H1 (cell line): ENCODE measurements around the gene MACF1. TPM values are rescaled to one million over a fixed set of nuclear protein-coding genes. Genes with fewer than 3 reads are reported as not detected.

Experiments used
- CTCF ChIA-PET: fragments of 300-600 bp; sonication (Branson Sonifier 250); formaldehyde crosslinking; loops from one replicate; lab custom pipeline; 2021; ENCODE audit not compliant: partially characterized antibody; lab: Charles Lee
- POLR2A ChIA-PET: fragments of 300-600 bp; sonication (Branson Sonifier 250); formaldehyde crosslinking; loops from one replicate; lab custom pipeline; 2021; ENCODE audit warnings: inconsistent platforms; ENCODE audit not compliant: partially characterized antibody; lab: Charles Lee
- DNase-seq, 2 experiments: peaks; one replicate each; pipeline versions ENCODE4 v3.0.0 to v3.0.0-alpha.2; 2010 to 2022; ENCODE audit warnings: low spot score in 2 of 2, low read depth in 1 of 2, mixed read lengths in 1 of 2
- FAIRE-seq: peaks from 2 replicates; lab custom pipeline; 2011; peaks lifted over from hg19 to GRCh38; lab: Jason Lieb, UNC
- H2AFZ ChIP-seq: 2 replicates; pipeline ENCODE4 v1.8.1; 2012; ENCODE audit warnings: low read length, inconsistent platforms
- H2AK5ac ChIP-seq: 2 replicates; pipeline ENCODE4 v1.6.1; 2013; ENCODE audit warnings: low read depth, low read length
- H2BK120ac ChIP-seq: replicated peaks from 2 replicates; pipeline ENCODE3; 2013; ENCODE audit warnings: low read depth, low read length, inconsistent platforms
- H2BK12ac ChIP-seq: 2 replicates; pipeline ENCODE4 v1.6.1; 2013; ENCODE audit warnings: low read depth, low read length
- H2BK15ac ChIP-seq: 2 replicates; pipeline ENCODE4 v1.6.1; 2013; ENCODE audit warnings: low read length
- H2BK20ac ChIP-seq: 2 replicates; pipeline ENCODE4 v1.6.1; 2013; ENCODE audit warnings: low read length
- H2BK5ac ChIP-seq: 2 replicates; pipeline ENCODE4 v1.6.1; 2013; ENCODE audit warnings: low read depth, low read length
- H3K14ac ChIP-seq: 2 replicates; pipeline ENCODE4 v1.6.1; 2013; ENCODE audit warnings: inconsistent platforms; ENCODE audit not compliant: insufficient read length
- H3K18ac ChIP-seq: 2 replicates; pipeline ENCODE4 v1.6.1; 2013; ENCODE audit warnings: low read length; ENCODE audit errors: extremely low read depth
- H3K23ac ChIP-seq: 2 replicates; pipeline ENCODE4 v1.6.1; 2013; ENCODE audit warnings: inconsistent platforms; ENCODE audit not compliant: insufficient read length
- H3K23me2 ChIP-seq: 2 replicates; pipeline ENCODE4 v1.6.1; 2013; ENCODE audit warnings: low read depth, low read length
- H3K27ac ChIP-seq: 2 replicates; pipeline ENCODE4 v1.6.1; 2011; ENCODE audit warnings: low read depth, low read length, inconsistent platforms
- H3K27me3 ChIP-seq, 4 experiments: replicated peaks in 1 of 4; 1 replicate in 1 of 4; 2 replicates in 3 of 4; pipeline versions ENCODE4 v1.6.1 to v1.8.1; 2011 to 2013; ENCODE audit warnings: low read length in 3 of 4, mild to moderate bottlenecking in 3 of 4, inconsistent platforms in 2 of 4, mixed read lengths in 2 of 4, moderate library complexity in 1 of 4; ENCODE audit not compliant: control insufficient read depth in 3 of 4, insufficient read depth in 3 of 4; ENCODE audit errors: extremely low read depth in 1 of 4
- H3K36me3 ChIP-seq, 4 experiments: 2 replicates each; pipeline versions ENCODE4 v1.6.1 to v1.8.1; 2011 to 2013; ENCODE audit warnings: mild to moderate bottlenecking in 4 of 4, low read length in 3 of 4, moderate library complexity in 2 of 4, control low read depth in 1 of 4, inconsistent platforms in 1 of 4; ENCODE audit not compliant: insufficient read depth in 4 of 4, control insufficient read depth in 2 of 4
- H3K4ac ChIP-seq: replicated peaks from 2 replicates; pipeline ENCODE3; 2013; ENCODE audit warnings: low read length, low read depth, mixed read lengths, inconsistent platforms; ENCODE audit not compliant: insufficient read length
- H3K4me1 ChIP-seq, 4 experiments: replicated peaks in 1 of 4; 1 replicate in 1 of 4; 2 replicates in 3 of 4; pipeline versions ENCODE4 v1.6.1 to v1.8.1; 2011 to 2013; ENCODE audit warnings: low read length in 3 of 4, inconsistent platforms in 2 of 4, mixed read lengths in 1 of 4; ENCODE audit not compliant: insufficient read depth in 4 of 4, control insufficient read depth in 3 of 4
- H3K4me2 ChIP-seq, 2 experiments: 2 replicates each; pipeline versions ENCODE4 v1.6.1 to v1.8.1; 2011 to 2013; ENCODE audit warnings: low read depth in 2 of 2, low read length in 2 of 2, control low read depth in 1 of 2, inconsistent platforms in 1 of 2, mild to moderate bottlenecking in 1 of 2; ENCODE audit not compliant: insufficient read depth in 1 of 2
- H3K4me3 ChIP-seq, 4 experiments: fragments of 200-600, 300-600 bp in 1 of 4; sonication (generic), shearing (Covaris generic), sonication (Bioruptor Twin) in 1 of 4; 2 replicates each; pipeline versions ENCODE4 v1.5.1 to v1.8.1; 2011 to 2016; ENCODE audit warnings: low read length in 4 of 4, low read depth in 3 of 4, control low read depth in 2 of 4, inconsistent platforms in 2 of 4, mild to moderate bottlenecking in 2 of 4, mixed read lengths in 1 of 4, moderate library complexity in 1 of 4; ENCODE audit not compliant: insufficient read depth in 2 of 4; ENCODE audit errors: extremely low read depth in 1 of 4
- H3K56ac ChIP-seq: replicated peaks from 2 replicates; pipeline ENCODE3; 2013; ENCODE audit warnings: low read depth, mild to moderate bottlenecking, mixed read lengths, low read length, inconsistent platforms; ENCODE audit not compliant: insufficient read length
- H3K79me1 ChIP-seq: 2 replicates; pipeline ENCODE4 v1.6.1; 2013; ENCODE audit warnings: low read depth, low read length, control low read depth
- H3K79me2 ChIP-seq, 2 experiments: 2 replicates each; pipeline versions ENCODE4 v1.6.1 to v1.8.1; 2012 to 2013; ENCODE audit warnings: low read length in 2 of 2, mild to moderate bottlenecking in 2 of 2, inconsistent platforms in 1 of 2; ENCODE audit not compliant: insufficient read depth in 2 of 2, control insufficient read depth in 1 of 2
- H3K9ac ChIP-seq, 4 experiments: replicated peaks in 1 of 4; 1 replicate in 1 of 4; 2 replicates in 3 of 4; pipeline versions ENCODE4 v1.6.1 to v1.8.1; 2011 to 2013; ENCODE audit warnings: low read depth in 3 of 4, low read length in 3 of 4, control low read depth in 2 of 4, mild to moderate bottlenecking in 2 of 4, moderate library complexity in 2 of 4, inconsistent platforms in 1 of 4; ENCODE audit errors: extremely low read depth in 1 of 4
- H3K9me3 ChIP-seq, 2 experiments: 2 replicates each; pipeline versions ENCODE4 v1.6.1 to v1.8.1; 2012 to 2013; ENCODE audit warnings: mild to moderate bottlenecking in 2 of 2, moderate library complexity in 2 of 2, control low read depth in 1 of 2, inconsistent platforms in 1 of 2, low read depth in 1 of 2, low read length in 1 of 2, mixed read lengths in 1 of 2; ENCODE audit not compliant: insufficient read depth in 2 of 2
- H4K20me1 ChIP-seq, 2 experiments: replicated peaks in 1 of 2; 2 replicates each; pipeline versions ENCODE3 to v1.8.1; 2011 to 2013; ENCODE audit warnings: inconsistent platforms in 2 of 2, low read length in 2 of 2, mild to moderate bottlenecking in 1 of 2; ENCODE audit not compliant: insufficient read depth in 2 of 2, control insufficient read depth in 1 of 2
- H4K5ac ChIP-seq: 2 replicates; pipeline ENCODE4 v1.6.1; 2013; ENCODE audit warnings: low read length, low read depth, mixed read lengths, inconsistent platforms; ENCODE audit not compliant: insufficient read length
- H4K8ac ChIP-seq: 2 replicates; pipeline ENCODE4 v1.8.0; 2013; ENCODE audit warnings: mild to moderate bottlenecking, moderate library complexity, low read length, inconsistent platforms; ENCODE audit not compliant: insufficient read depth; ENCODE audit errors: extremely low read depth
- H4K91ac ChIP-seq: replicated peaks from 2 replicates; pipeline ENCODE3; 2013; ENCODE audit warnings: low read length, mixed read lengths, inconsistent platforms; ENCODE audit not compliant: insufficient read length
- EP300 ChIP-seq, 2 experiments: IDR thresholded peaks; 1 replicate in 1 of 2; 2 replicates in 1 of 2; pipeline ENCODE4 v1.6.1; 2011 to 2012; ENCODE audit warnings: low read depth in 2 of 2, low read length in 2 of 2, mild to moderate bottlenecking in 2 of 2, borderline replicate concordance in 1 of 2, inconsistent platforms in 1 of 2, moderate library complexity in 1 of 2
- GABPA ChIP-seq: IDR thresholded peaks from 2 replicates; pipeline ENCODE4 v1.6.1; 2011; ENCODE audit warnings: mild to moderate bottlenecking, low read length, moderate library complexity, borderline replicate concordance; ENCODE audit not compliant: insufficient read depth
- RAD21 ChIP-seq, 2 experiments: IDR thresholded peaks in 1 of 2; conservative IDR thresholded peaks in 1 of 2; 2 replicates each; pipeline ENCODE4 v1.6.1; 2011; ENCODE audit warnings: low read depth in 2 of 2, low read length in 2 of 2, improper control_type of control experiment in 1 of 2, inconsistent platforms in 1 of 2, mild to moderate bottlenecking in 1 of 2, moderate library complexity in 1 of 2
- RBBP5 ChIP-seq: IDR thresholded peaks from 2 replicates; pipeline ENCODE4 v1.7.1; 2012; ENCODE audit warnings: low read depth, mild to moderate bottlenecking, inconsistent platforms, low read length, moderate library complexity, borderline replicate concordance
- RFX5 ChIP-seq: IDR thresholded peaks from 2 replicates; pipeline ENCODE4 v1.6.1; 2011; ENCODE audit warnings: low read depth, low read length, improper control_type of control experiment, borderline replicate concordance
- TEAD4 ChIP-seq: IDR thresholded peaks from 2 replicates; pipeline ENCODE4 v1.6.1; 2012; ENCODE audit warnings: low read depth, low read length, inconsistent platforms, mixed read lengths
- USF2 ChIP-seq: IDR thresholded peaks from 2 replicates; pipeline ENCODE4 v1.6.1; 2011; ENCODE audit warnings: low read length, improper control_type of control experiment
- ZNF274 ChIP-seq: IDR thresholded peaks from 2 replicates; pipeline ENCODE4 v1.7.0; 2012; ENCODE audit warnings: low read length, borderline replicate concordance; ENCODE audit errors: extremely low read depth
- WGBS, 2 experiments: shearing (Covaris generic) in 1 of 2; methylation state at CpG; one replicate each; pipeline versions ENCODE4 v1.1.6 to v1.1.7; 2013 to 2015; ENCODE audit warnings: low lambda C conversion rate in 2 of 2, mixed read lengths in 2 of 2, inconsistent platforms in 1 of 2, low coverage in 1 of 2, missing lambda C conversion rate in 1 of 2; ENCODE audit not compliant: insufficient replicate concordance in 2 of 2, insufficient coverage in 1 of 2, insufficient read length in 1 of 2; ENCODE audit errors: extremely low coverage in 1 of 2, missing lambda C conversion rate in 1 of 2; 5-methylcytosine and 5-hydroxymethylcytosine counted together
- polyA plus RNA-seq, 7 experiments: library from polyadenylated mRNA; depleted of rRNA in 3 of 7; stranded (reverse) in 5 of 7; unstranded in 2 of 7; fragments of >200 nt in 5 of 7; fragments of 200-250 nt in 2 of 7; gene quantifications; 1 replicate in 5 of 7; 2 replicates in 1 of 7; 4 replicates in 1 of 7; pipeline versions ENCODE4 v1.2.1 to v1.2.3, GENCODE V29; 2011 to 2013; ENCODE audit warnings: missing spikeins in 2 of 7, mixed read lengths in 2 of 7
- total RNA-seq: library from RNA; stranded (reverse); fragmentation: NEBNext Ultra II Directional; extraction: Animal tissue kit (Norgen Biotek cat#: 25700); gene quantifications from 2 replicates; pipeline ENCODE4 v1.2.1, GENCODE V29; 2021
- TF ChIP-seq, protein P1 (sequence below): IDR thresholded peaks from 2 replicates; pipeline ENCODE4 v1.6.1; 2012; ENCODE audit warnings: low read length, inconsistent platforms

Gene MACF1
- total and polyA plus RNA-seq, 2 of the 8 experiments (the other 6 are each of a cell fraction or from before 2014, with no cell fraction given) = 59.8 to 285 TPM

GRCh38 chr1:39165049-39165448 is 39.4 kb upstream of the MACF1 start:
- H3K4me3 ChIP-seq = no peak overlapping the region
- peaks cover 5 to 21% (median 12%) of the 10 kb centered on the region in 4 experiments; a peak in 5 of 7 replicates for H3K4me1 ChIP-seq
- CTCF ChIA-PET = interaction anchor here (0.8 to 9.5 kb wide), 8 partner anchors 24 to 94 kb away, joined by 3 to 97 read pairs (median 4); no protein-coding TSS in a partner anchor
- TF ChIP-seq ZNF274 (no peak), RAD21 (IDR thresholded peaks at IDR 0.05 in 1 of 2, conservative IDR thresholded peaks at IDR 0.05 in 1 of 2; ENCODE audit: low read depth in 2 of 2, low read length in 2 of 2) (no peak), USF2 (no peak), RFX5 (no peak), TEAD4 (no peak), RBBP5 (no peak), EP300 (IDR thresholded peaks at IDR 0.05; ENCODE audit: borderline replicate concordance in 1 of 2, low read depth in 2 of 2, low read length in 2 of 2) (no peak), GABPA (no peak)
- TF ChIP-seq, protein P1, sequence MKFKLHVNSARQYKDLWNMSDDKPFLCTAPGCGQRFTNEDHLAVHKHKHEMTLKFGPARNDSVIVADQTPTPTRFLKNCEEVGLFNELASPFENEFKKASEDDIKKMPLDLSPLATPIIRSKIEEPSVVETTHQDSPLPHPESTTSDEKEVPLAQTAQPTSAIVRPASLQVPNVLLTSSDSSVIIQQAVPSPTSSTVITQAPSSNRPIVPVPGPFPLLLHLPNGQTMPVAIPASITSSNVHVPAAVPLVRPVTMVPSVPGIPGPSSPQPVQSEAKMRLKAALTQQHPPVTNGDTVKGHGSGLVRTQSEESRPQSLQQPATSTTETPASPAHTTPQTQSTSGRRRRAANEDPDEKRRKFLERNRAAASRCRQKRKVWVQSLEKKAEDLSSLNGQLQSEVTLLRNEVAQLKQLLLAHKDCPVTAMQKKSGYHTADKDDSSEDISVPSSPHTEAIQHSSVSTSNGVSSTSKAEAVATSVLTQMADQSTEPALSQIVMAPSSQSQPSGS = no peak

More at GRCh38 chr1:39165049-39165448, 39.4 kb upstream of the MACF1 start:
- H4K20me1 ChIP-seq = peaks cover 4 to 13% of the 10 kb centered on the region in 2 experiments
- H2AK5ac ChIP-seq = no peak overlapping the region
- DNase-seq (no peak), FAIRE-seq (no peak)
- H3K4ac ChIP-seq = no peak overlapping the region
- H4K8ac ChIP-seq = no peak overlapping the region
- no peaks in the 10 kb centered on the region for H3K36me3 ChIP-seq
- peak overlapping the region; percentile 1 to 23; a peak in 1 of 4 replicates for H3K4me2 ChIP-seq
- no peak overlapping the region for H2BK15ac ChIP-seq
- no peak overlapping the region for H2BK120ac ChIP-seq
- H2AFZ ChIP-seq = no peak overlapping the region
- no peak overlapping the region for H3K27ac ChIP-seq
- 0 out of 2 replicates have a peak, but pooled peaks cover 2% of the 10 kb centered on the region for H3K23me2 ChIP-seq
- peaks cover 6% of the 10 kb centered on the region for H3K79me1 ChIP-seq
- no peak overlapping the region for H3K18ac ChIP-seq
- POLR2A ChIA-PET = interaction anchor here (1.0 to 1.6 kb wide), 5 partner anchors 9 to 104 kb away, joined by 3 to 7 read pairs (median 3); no protein-coding TSS in a partner anchor
- no peak overlapping the region for H2BK5ac ChIP-seq
- no peaks in the 10 kb centered on the region for H3K27me3 ChIP-seq
- H3K14ac ChIP-seq = no peak overlapping the region
- no peak overlapping the region for H4K91ac ChIP-seq
- no peaks in the 10 kb centered on the region for H3K9me3 ChIP-seq
- WGBS, 2 experiments = 70% methylated on average over 2 of the region's 2 CpGs; no CpG with 5 or more reads in 1 of the 2 experiments
- no peak overlapping the region for H3K56ac ChIP-seq
- no peak overlapping the region for H2BK12ac ChIP-seq
- no peak overlapping the region for H3K9ac ChIP-seq
- no peak overlapping the region for H4K5ac ChIP-seq
- peaks cover 24 to 89% of the 10 kb centered on the region in 2 experiments for H3K79me2 ChIP-seq
- no peak overlapping the region for H3K23ac ChIP-seq
- no peak overlapping the region for H2BK20ac ChIP-seq
